Activated naive CD4-positive, alpha-beta T cell treated with anti-CD3 and anti-CD28 coated beads for 36 hours (primary cell): ENCODE data around the gene ATP10A. TPM values are rescaled to one million over a fixed set of nuclear protein-coding genes. Genes with fewer than 3 reads are reported as not detected.
"Not testable (repeated sequence)": the region's sequence is repeated elsewhere in the genome, so short reads cannot be mapped to it uniquely, and the experiment has no call there.

Source experiments
- CTCF ChIA-PET: fragments of 350-600 bp; sonication (Branson Sonifier 250); formaldehyde crosslinking; loops from one replicate; lab custom pipeline; 2021; ENCODE audit warnings: antibody characterized with exemption; lab: Charles Lee
- DNase-seq: peaks from one replicate; pipeline ENCODE4 v3.0.0-alpha.2; 2020
- H3K27ac Mint-ChIP-seq: one replicate; pipeline ENCODE4 v1.8.0; 2021; ENCODE audit warnings: mild to moderate bottlenecking, mixed read lengths
- H3K27me3 Mint-ChIP-seq: one replicate; pipeline ENCODE4 v1.8.0; 2021; ENCODE audit warnings: low read depth, mixed read lengths
- H3K36me3 Mint-ChIP-seq: one replicate; pipeline ENCODE4 v1.8.0; 2021; ENCODE audit warnings: low read depth, mixed read lengths
- H3K4me1 Mint-ChIP-seq: one replicate; pipeline ENCODE4 v1.8.0; 2021; ENCODE audit warnings: low read depth, mixed read lengths
- H3K4me3 Mint-ChIP-seq: one replicate; pipeline ENCODE4 v1.8.0; 2021; ENCODE audit warnings: mild to moderate bottlenecking, moderate library complexity, mixed read lengths
- H3K9me3 Mint-ChIP-seq: one replicate; pipeline ENCODE4 v1.8.0; 2021; ENCODE audit warnings: mixed read lengths
- intact Hi-C: fragments of 100-400 bp; cut with micrococcal nuclease; formaldehyde crosslinking; loops from one replicate; pipeline ENCODE4 v1.15.1; 2023
- microRNA-seq: library from miRNA; unstranded; fragments of <30 nt; microRNA quantifications from one replicate; pipeline ENCODE4 v1.2.0, GENCODE V29; 2022; ENCODE audit warnings: borderline microRNAs expressed, borderline replicate concordance
- total RNA-seq, 2 experiments: library from RNA; stranded (reverse); gene quantifications; one replicate each; pipeline ENCODE4 v1.2.3, GENCODE V29; 2021

Gene ATP10A
- total RNA-seq, 2 experiments from 2014 or later = 11.9 to 13.0 TPM

GRCh38 chr15:25640959-25641358 is 222.2 kb downstream of the ATP10A start:
- H3K4me1 Mint-ChIP-seq, DNase-seq, H3K27ac Mint-ChIP-seq, H3K9me3 Mint-ChIP-seq, H3K36me3 Mint-ChIP-seq, intact Hi-C loops, H3K4me3 Mint-ChIP-seq: not testable (repeated sequence)
- H3K27me3 Mint-ChIP-seq = peaks cover 24% of the 10 kb centered on the region
- CTCF ChIA-PET = interaction anchor here (0.6 kb wide), 1 partner anchor 18 kb away, joined by 6 read pairs; no protein-coding TSS in a partner anchor

- intact Hi-C loops = no loop called here
- CTCF ChIA-PET = no interaction called here
Observed at GRCh38 chr15:25640381-25640780, 222.7 kb downstream of the ATP10A start.

GRCh38 chr15:25636486-25636885 is 226.6 kb downstream of the ATP10A start:
- H3K4me3 Mint-ChIP-seq, H3K27me3 Mint-ChIP-seq, H3K27ac Mint-ChIP-seq, H3K9me3 Mint-ChIP-seq, H3K36me3 Mint-ChIP-seq, DNase-seq, CTCF ChIA-PET, H3K4me1 Mint-ChIP-seq: not testable (repeated sequence)
- intact Hi-C loops = loop anchor here (10.0 kb wide), 1 partner anchor 48 kb away; no protein-coding TSS in a partner anchor

More at GRCh38 chr15:25640381-25640780, 222.7 kb downstream of the ATP10A start:
- no peak overlapping the region for H3K4me3 Mint-ChIP-seq
- H3K27ac Mint-ChIP-seq = no peak overlapping the region
- no peaks in the 10 kb centered on the region for H3K36me3 Mint-ChIP-seq
- no peaks in the 10 kb centered on the region for H3K9me3 Mint-ChIP-seq
- H3K4me1 Mint-ChIP-seq = no peaks in the 10 kb centered on the region
- no peak for DNase-seq
- peaks cover 19% of the 10 kb centered on the region for H3K27me3 Mint-ChIP-seq

- no peaks in the 10 kb centered on the region for H3K4me1 Mint-ChIP-seq
- intact Hi-C loops = loop anchor here (10.0 kb wide), 1 partner anchor 50 kb away; no protein-coding TSS in a partner anchor
- no peaks in the 10 kb centered on the region for H3K27me3 Mint-ChIP-seq
- no peaks in the 10 kb centered on the region for H3K36me3 Mint-ChIP-seq
- H3K9me3 Mint-ChIP-seq = no peaks in the 10 kb centered on the region
- DNase-seq = no peak
- CTCF ChIA-PET = no interaction called here
- no peak overlapping the region for H3K27ac Mint-ChIP-seq
- H3K4me3 Mint-ChIP-seq = no peak overlapping the region
Observed at GRCh38 chr15:25635191-25635590, 227.9 kb downstream of the ATP10A start.

- Mint-ChIP-seq H3K9me3 (peaks cover 5% of the 10 kb centered on the region), H3K27ac (no peak overlapping the region), H3K4me3 (no peak overlapping the region), H3K36me3 (no peaks in the 10 kb centered on the region), H3K27me3 (peaks cover 5% of the 10 kb centered on the region), H3K4me1 (no peaks in the 10 kb centered on the region)
- CTCF ChIA-PET = no interaction called here
- intact Hi-C loops = loop anchor here (10.0 kb wide), 1 partner anchor 51 kb away; no protein-coding TSS in a partner anchor
- no peak for DNase-seq
Observed at GRCh38 chr15:25633862-25634261, 229.3 kb downstream of the ATP10A start.

- H3K4me3 Mint-ChIP-seq = no peak overlapping the region
- no peak overlapping the region for H3K27ac Mint-ChIP-seq
- CTCF ChIA-PET = no interaction called here
- peaks cover 5% of the 10 kb centered on the region for H3K27me3 Mint-ChIP-seq
- H3K36me3 Mint-ChIP-seq = no peaks in the 10 kb centered on the region
- H3K9me3 Mint-ChIP-seq = peaks cover 5% of the 10 kb centered on the region
- H3K4me1 Mint-ChIP-seq = no peaks in the 10 kb centered on the region
- DNase-seq = no peak
- intact Hi-C loops = loop anchor here (10.0 kb wide), 1 partner anchor 53 kb away; no protein-coding TSS in a partner anchor
Observed at GRCh38 chr15:25631971-25632370, 231.2 kb downstream of the ATP10A start.

Small RNA genes lying within 50 kb of the gene (microRNA-seq; reads per million reads assigned to microRNA genes)
- 2.7 reads per million for gene MIR4715
